Measurements from ENCODE around the gene FOXP1. TPM values are rescaled to one million over a fixed set of nuclear protein-coding genes. Genes with fewer than 3 reads are reported as not detected.

FOXP1 gene
- total RNA-seq, 1 donor from 2014 or later = 113 TPM

- Mint-ChIP-seq H3K27ac (no peak overlapping the region), H3K36me3 (peaks cover 4% of the 10 kb centered on the region), H3K9me3 (no peaks in the 10 kb centered on the region), H3K4me1 (ENCODE audit: unreplicated experiment) (peaks cover 35% of the 10 kb centered on the region), H3K27me3 (no peaks in the 10 kb centered on the region), H3K4me3 (peak overlapping the region; percentile 35)
- DNase-seq (ENCODE audit: extremely low spot score, unreplicated experiment) = no peak
- TF ChIP-seq, protein P1, sequence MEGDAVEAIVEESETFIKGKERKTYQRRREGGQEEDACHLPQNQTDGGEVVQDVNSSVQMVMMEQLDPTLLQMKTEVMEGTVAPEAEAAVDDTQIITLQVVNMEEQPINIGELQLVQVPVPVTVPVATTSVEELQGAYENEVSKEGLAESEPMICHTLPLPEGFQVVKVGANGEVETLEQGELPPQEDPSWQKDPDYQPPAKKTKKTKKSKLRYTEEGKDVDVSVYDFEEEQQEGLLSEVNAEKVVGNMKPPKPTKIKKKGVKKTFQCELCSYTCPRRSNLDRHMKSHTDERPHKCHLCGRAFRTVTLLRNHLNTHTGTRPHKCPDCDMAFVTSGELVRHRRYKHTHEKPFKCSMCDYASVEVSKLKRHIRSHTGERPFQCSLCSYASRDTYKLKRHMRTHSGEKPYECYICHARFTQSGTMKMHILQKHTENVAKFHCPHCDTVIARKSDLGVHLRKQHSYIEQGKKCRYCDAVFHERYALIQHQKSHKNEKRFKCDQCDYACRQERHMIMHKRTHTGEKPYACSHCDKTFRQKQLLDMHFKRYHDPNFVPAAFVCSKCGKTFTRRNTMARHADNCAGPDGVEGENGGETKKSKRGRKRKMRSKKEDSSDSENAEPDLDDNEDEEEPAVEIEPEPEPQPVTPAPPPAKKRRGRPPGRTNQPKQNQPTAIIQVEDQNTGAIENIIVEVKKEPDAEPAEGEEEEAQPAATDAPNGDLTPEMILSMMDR (conservative IDR thresholded peaks at IDR 0.05) = no peak
These were observed 40.8 kb downstream of the FOXP1 start for GRCh38 chr3:71542521-71543370.

- DNase-seq (ENCODE audit: extremely low spot score, unreplicated experiment) = no peak
- Mint-ChIP-seq H3K9me3 (no peaks in the 10 kb centered on the region), H3K4me3 (peak overlapping the region; percentile 17), H3K4me1 (ENCODE audit: unreplicated experiment) (peaks cover 37% of the 10 kb centered on the region), H3K27ac (peak overlapping the region; percentile 5), H3K27me3 (no peaks in the 10 kb centered on the region), H3K36me3 (peaks cover 4% of the 10 kb centered on the region)
- TF ChIP-seq, protein P1 (conservative IDR thresholded peaks at IDR 0.05) = no peak
These were observed 42.2 kb downstream of the FOXP1 start for GRCh38 chr3:71541313-71541712.

DNA sequence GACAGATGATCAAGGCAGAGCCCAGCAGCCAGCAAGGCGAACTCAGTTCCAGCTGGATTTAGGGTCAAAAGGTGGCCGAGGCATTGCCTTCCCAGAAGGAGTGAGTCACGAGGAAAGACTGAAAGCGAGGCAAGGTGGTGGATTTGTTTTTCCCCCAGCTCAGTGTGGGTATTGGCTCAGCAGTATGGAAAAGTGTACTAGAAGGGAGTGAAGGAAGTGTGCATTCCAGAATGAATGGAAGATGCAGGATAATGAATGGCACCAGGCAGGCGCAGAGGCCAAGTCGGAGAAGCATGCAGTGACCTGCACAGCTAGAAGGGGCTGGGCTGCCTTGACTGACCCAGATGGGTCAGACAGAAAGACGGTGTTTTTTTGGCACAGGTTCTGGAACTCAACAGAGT lies 46.3 kb downstream of the FOXP1 start:
- Mint-ChIP-seq H3K27me3 (no peaks in the 10 kb centered on the region), H3K36me3 (peaks cover 17% of the 10 kb centered on the region), H3K4me3 (peak overlapping the region; percentile 5), H3K27ac (no peak overlapping the region), H3K9me3 (peaks cover 4% of the 10 kb centered on the region), H3K4me1 (ENCODE audit: unreplicated experiment) (peaks cover 59% of the 10 kb centered on the region)
- TF ChIP-seq, protein P1 (conservative IDR thresholded peaks at IDR 0.05) = no peak
- DNase-seq (ENCODE audit: extremely low spot score, unreplicated experiment) = no peak

- H3K4me3 Mint-ChIP-seq = no peak overlapping the region
- peaks cover 20% of the 10 kb centered on the region for H3K36me3 Mint-ChIP-seq
- TF ChIP-seq, protein P1 (conservative IDR thresholded peaks at IDR 0.05) = no peak
- H3K9me3 Mint-ChIP-seq = peaks cover 4% of the 10 kb centered on the region
- peaks cover 57% of the 10 kb centered on the region for H3K4me1 Mint-ChIP-seq (ENCODE audit: unreplicated experiment)
- peak overlapping the region; percentile 29 for H3K27ac Mint-ChIP-seq
- no peak for DNase-seq (ENCODE audit: extremely low spot score, unreplicated experiment)
- H3K27me3 Mint-ChIP-seq = no peaks in the 10 kb centered on the region
These were observed 47.1 kb downstream of the FOXP1 start for GRCh38 chr3:71536376-71536965.

DNA sequence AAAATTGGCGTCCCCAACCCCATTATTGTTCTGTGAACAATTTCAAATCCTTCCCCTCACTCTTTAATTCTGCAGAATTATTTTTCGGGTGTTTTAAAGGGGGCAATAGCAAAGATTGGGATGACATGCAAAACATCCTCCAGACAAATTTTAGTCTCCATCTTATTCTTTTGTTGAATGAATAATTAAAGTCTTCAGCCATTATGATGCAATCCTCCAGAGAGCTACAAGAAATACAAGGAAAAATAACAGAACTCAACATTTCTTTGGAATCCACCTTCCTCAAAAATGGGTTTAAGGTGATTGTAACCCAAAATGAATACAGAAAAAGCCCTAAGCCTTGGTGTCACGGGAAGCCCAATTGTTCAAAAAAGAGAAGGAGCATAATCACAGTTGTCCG lies 49.9 kb downstream of the FOXP1 start:
- no peak for DNase-seq (ENCODE audit: extremely low spot score, unreplicated experiment)
- no peak overlapping the region for H3K4me3 Mint-ChIP-seq
- H3K4me1 Mint-ChIP-seq (ENCODE audit: unreplicated experiment) = peaks cover 64% of the 10 kb centered on the region
- TF ChIP-seq, protein P1 (conservative IDR thresholded peaks at IDR 0.05) = no peak
- H3K27ac Mint-ChIP-seq = no peak overlapping the region
- H3K27me3 Mint-ChIP-seq = no peaks in the 10 kb centered on the region
- peaks cover 20% of the 10 kb centered on the region for H3K36me3 Mint-ChIP-seq
- peaks cover 4% of the 10 kb centered on the region for H3K9me3 Mint-ChIP-seq

All from type B pancreatic cell (in vitro differentiated cells).